K562 (cell line): ENCODE data around the gene HADH. TPM values are rescaled to one million over a fixed set of nuclear protein-coding genes. Genes with fewer than 3 reads are reported as not detected.

Source experiments
- ARHGAP35 ChIP-seq: fragments of 450-650 bp; IDR thresholded peaks from 2 replicates; pipeline ENCODE4 v1.6.1; 2018; ENCODE audit not compliant: partially characterized antibody
- CEBPG ChIP-seq, 3 experiments: fragments of 200-800 bp in 1 of 3; sonication (Bioruptor generic) in 1 of 3; sonication (generic) in 1 of 3; formaldehyde crosslinking in 1 of 3; IDR thresholded peaks in 2 of 3; conservative IDR thresholded peaks in 1 of 3; 2 replicates each; pipeline versions ENCODE4 v1.6.1 to v1.8.0; 2016 to 2022; ENCODE audit warnings: missing compliant biosample characterization in 2 of 3, missing genetic modification characterization in 2 of 3, mild to moderate bottlenecking in 1 of 3, missing genetic modification reagents in 1 of 3
- COPS2 ChIP-seq: fragments of 450-650 bp; conservative IDR thresholded peaks from 2 replicates; pipeline ENCODE4 v1.6.1; 2016; ENCODE audit warnings: mild to moderate bottlenecking, moderate library complexity
- DACH1 ChIP-seq: fragments of 450-650 bp; IDR thresholded peaks from 2 replicates; pipeline ENCODE4 v1.6.1; 2018; ENCODE audit not compliant: partially characterized antibody
- DPF2 ChIP-seq: fragments of 450-650 bp; IDR thresholded peaks from 2 replicates; pipeline ENCODE4 v1.6.1; 2016
- FOSL1 ChIP-seq: fragments of 200-800 bp; sonication (Bioruptor generic); conservative IDR thresholded peaks from 2 replicates; pipeline ENCODE4 v1.6.1; 2016; ENCODE audit warnings: missing genetic modification characterization, missing compliant biosample characterization
- KAT8 ChIP-seq: fragments of 450-650 bp; IDR thresholded peaks from 2 replicates; pipeline ENCODE4 v1.6.1; 2016; ENCODE audit warnings: low read depth, mild to moderate bottlenecking
- KLF16 ChIP-seq: IDR thresholded peaks from 2 replicates; pipeline ENCODE4 v1.6.1; 2016; ENCODE audit warnings: antibody characterized with exemption
- MCM5 ChIP-seq: fragments of 450-650 bp; IDR thresholded peaks from 2 replicates; pipeline ENCODE4 v1.6.1; 2016; ENCODE audit warnings: low read depth
- NCOR1 ChIP-seq: fragments of 450-650 bp; IDR thresholded peaks from 2 replicates; pipeline ENCODE4 v1.6.1; 2016; ENCODE audit warnings: mild to moderate bottlenecking, moderate library complexity
- NR3C1 ChIP-seq: sonication (generic); formaldehyde crosslinking; IDR thresholded peaks from 2 replicates; pipeline ENCODE4 v1.8.1; 2022; ENCODE audit warnings: missing genetic modification reagents
- PURB ChIP-seq: sonication (generic); formaldehyde crosslinking; IDR thresholded peaks from 2 replicates; pipeline ENCODE4 v1.9.0; 2021; ENCODE audit warnings: low read depth, mild to moderate bottlenecking, missing genetic modification reagents
- SMAD4 ChIP-seq: fragments of 250-450 bp; sonication (Bioruptor Pico); conservative IDR thresholded peaks from 2 replicates; pipeline ENCODE4 v1.8.0; 2021; ENCODE audit warnings: inconsistent platforms, mild to moderate bottlenecking, moderate library complexity
- SPI1 ChIP-seq: IDR thresholded peaks from 2 replicates; pipeline ENCODE4 v1.6.1; 2011; ENCODE audit warnings: low read depth, low read length, control low read depth, borderline replicate concordance
- SREBF2 ChIP-seq: sonication (generic); formaldehyde crosslinking; IDR thresholded peaks from 2 replicates; pipeline ENCODE4 v1.4.0; 2020; ENCODE audit warnings: mild to moderate bottlenecking, missing genetic modification reagents
- TBL1XR1 ChIP-seq, 2 experiments: IDR thresholded peaks; 2 replicates each; pipeline ENCODE4 v1.6.1; 2012; ENCODE audit warnings: improper control_type of control experiment in 2 of 2, low read length in 2 of 2, mild to moderate bottlenecking in 1 of 2
- TCF3 ChIP-seq: sonication (generic); formaldehyde crosslinking; IDR thresholded peaks from 2 replicates; pipeline ENCODE4 v1.4.0; 2020; ENCODE audit warnings: mild to moderate bottlenecking, missing genetic modification reagents
- U2AF1 ChIP-seq: fragments of 200-400 bp; formaldehyde crosslinking; optimal IDR thresholded peaks from 2 replicates; pipeline ENCODE3; 2017; ENCODE audit warnings: mild to moderate bottlenecking, low read depth, low read length, moderate library complexity
- polyA plus RNA-seq, 8 experiments: library from polyadenylated mRNA; depleted of rRNA in 4 of 8; stranded (reverse) in 5 of 8; unstranded in 3 of 8; fragments of >200 nt; fragmentation: Nextera tagmentation in 2 of 8; fragmentation: Illumina TruSeq in 1 of 8; extraction: Ambion mirVana in 2 of 8; extraction: Trizol in 1 of 8; gene quantifications; 2 replicates each; pipeline versions ENCODE4 v1.2.1 to v1.2.3, GENCODE V29; 2011 to 2014; ENCODE audit warnings: inconsistent platforms in 1 of 8, missing spikeins in 1 of 8
- total RNA-seq, 7 experiments: library from RNA; depleted of rRNA in 6 of 7; stranded (reverse); fragments of >200 nt in 6 of 7; fragmentation: Illumina TruSeq in 2 of 7; extraction: Trizol in 2 of 7; gene quantifications; 2 replicates each; pipeline versions ENCODE4 v1.2.1 to v1.2.3, GENCODE V29; 2011 to 2021; ENCODE audit warnings: low replicate concordance in 1 of 7
- TF ChIP-seq, protein P1 (sequence below): sonication (generic); formaldehyde crosslinking; IDR thresholded peaks from 2 replicates; pipeline ENCODE4 v1.4.0; 2020; ENCODE audit warnings: mild to moderate bottlenecking, missing genetic modification reagents
- TF ChIP-seq, protein P2 (sequence below): fragments of 450-650 bp; conservative IDR thresholded peaks from 2 replicates; pipeline ENCODE4 v1.6.1; 2016; ENCODE audit warnings: missing genetic modification characterization, low read depth, mild to moderate bottlenecking, control low read depth, missing compliant biosample characterization
- TF ChIP-seq, protein P3 (sequence below), 2 experiments: fragments of 250-450 bp in 1 of 2; fragments of 450-650 bp in 1 of 2; sonication (Bioruptor Pico) in 1 of 2; IDR thresholded peaks; 2 replicates each; pipeline versions ENCODE4 v1.6.1 to v1.8.0; 2016 to 2021; ENCODE audit warnings: mild to moderate bottlenecking in 2 of 2, moderate library complexity in 2 of 2, missing compliant biosample characterization in 1 of 2, missing genetic modification characterization in 1 of 2
- TF ChIP-seq, protein P4 (sequence below): fragments of 250-450 bp; sonication (Bioruptor Pico); IDR thresholded peaks from 2 replicates; pipeline ENCODE4 v1.8.0; 2022; ENCODE audit warnings: inconsistent platforms, mild to moderate bottlenecking, moderate library complexity, borderline replicate concordance
- TF ChIP-seq, protein P5 (sequence below): fragments of 250-450 bp; sonication (Bioruptor Pico); IDR thresholded peaks from 2 replicates; pipeline ENCODE4 v1.8.0; 2021; ENCODE audit warnings: borderline replicate concordance, mild to moderate bottlenecking, moderate library complexity; ENCODE audit not compliant: poor library complexity, severe bottlenecking

Gene HADH
- total and polyA plus RNA-seq, 9 of the 15 experiments (the other 6 are each of a cell fraction or from before 2014, with no cell fraction given) = 9.4 to 73.3 (median 32.8) TPM

DNA sequence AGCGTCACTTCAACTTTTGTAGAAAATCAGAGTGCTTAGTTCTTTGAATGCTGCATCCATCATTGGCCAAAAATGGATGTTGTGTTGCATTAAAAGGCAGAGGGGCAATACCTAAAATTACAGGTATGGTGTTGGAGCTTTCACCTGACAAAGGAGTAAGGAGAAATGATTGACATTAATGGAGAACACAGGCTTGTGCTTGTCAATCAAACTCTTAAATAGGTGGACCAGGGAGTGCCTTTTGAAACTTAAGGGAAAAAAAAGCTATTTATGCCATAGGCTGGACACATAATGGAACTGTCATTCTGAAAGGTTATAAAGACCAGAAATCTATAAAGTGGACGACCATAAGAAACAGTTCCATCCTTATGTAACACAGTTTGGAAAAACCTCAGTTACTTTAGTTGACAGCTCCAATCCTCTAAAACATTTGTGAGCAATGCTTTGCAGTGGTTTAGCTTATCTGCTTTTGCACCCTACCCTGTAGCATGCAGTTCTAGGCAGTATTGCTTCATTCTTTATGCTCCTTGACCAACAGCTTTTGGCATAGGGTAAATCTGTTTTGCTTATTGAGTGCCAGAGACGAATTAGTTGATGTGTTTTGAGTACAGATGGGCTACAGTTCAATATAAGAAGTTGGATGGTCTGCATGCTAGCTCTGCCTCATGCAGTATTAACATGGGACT, 2.4 kb downstream of the HADH start (continued):
- TF ChIP-seq U2AF1 = no peak
- TF ChIP-seq, protein P1, sequence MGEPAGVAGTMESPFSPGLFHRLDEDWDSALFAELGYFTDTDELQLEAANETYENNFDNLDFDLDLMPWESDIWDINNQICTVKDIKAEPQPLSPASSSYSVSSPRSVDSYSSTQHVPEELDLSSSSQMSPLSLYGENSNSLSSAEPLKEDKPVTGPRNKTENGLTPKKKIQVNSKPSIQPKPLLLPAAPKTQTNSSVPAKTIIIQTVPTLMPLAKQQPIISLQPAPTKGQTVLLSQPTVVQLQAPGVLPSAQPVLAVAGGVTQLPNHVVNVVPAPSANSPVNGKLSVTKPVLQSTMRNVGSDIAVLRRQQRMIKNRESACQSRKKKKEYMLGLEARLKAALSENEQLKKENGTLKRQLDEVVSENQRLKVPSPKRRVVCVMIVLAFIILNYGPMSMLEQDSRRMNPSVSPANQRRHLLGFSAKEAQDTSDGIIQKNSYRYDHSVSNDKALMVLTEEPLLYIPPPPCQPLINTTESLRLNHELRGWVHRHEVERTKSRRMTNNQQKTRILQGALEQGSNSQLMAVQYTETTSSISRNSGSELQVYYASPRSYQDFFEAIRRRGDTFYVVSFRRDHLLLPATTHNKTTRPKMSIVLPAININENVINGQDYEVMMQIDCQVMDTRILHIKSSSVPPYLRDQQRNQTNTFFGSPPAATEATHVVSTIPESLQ (CRISPR knock-in tag) = no peak
- 0 out of 2 replicates have a peak, but pooled peaks have one; percentile 32 for TF ChIP-seq KLF16
- TF ChIP-seq FOSL1 (tag) = no peak
- no peak for TF ChIP-seq SPI1
- no peak for TF ChIP-seq KAT8
- TF ChIP-seq CEBPG (CRISPR knock-in tag; IDR thresholded peaks at IDR 0.05) = peak; percentile 91
- TF ChIP-seq CEBPG (tag; conservative IDR thresholded peaks at IDR 0.05 in 1 of 2, IDR thresholded peaks at IDR 0.05 in 1 of 2) = peak; percentile 85 to 90
- 0 out of 4 replicates have a peak, but pooled peaks of 1 of the 2 experiments have one; percentile 34 for TF ChIP-seq TBL1XR1 (IDR thresholded peaks at IDR 0.05; ENCODE audit: low read length in 2 of 2)
- TF ChIP-seq, protein P2, sequence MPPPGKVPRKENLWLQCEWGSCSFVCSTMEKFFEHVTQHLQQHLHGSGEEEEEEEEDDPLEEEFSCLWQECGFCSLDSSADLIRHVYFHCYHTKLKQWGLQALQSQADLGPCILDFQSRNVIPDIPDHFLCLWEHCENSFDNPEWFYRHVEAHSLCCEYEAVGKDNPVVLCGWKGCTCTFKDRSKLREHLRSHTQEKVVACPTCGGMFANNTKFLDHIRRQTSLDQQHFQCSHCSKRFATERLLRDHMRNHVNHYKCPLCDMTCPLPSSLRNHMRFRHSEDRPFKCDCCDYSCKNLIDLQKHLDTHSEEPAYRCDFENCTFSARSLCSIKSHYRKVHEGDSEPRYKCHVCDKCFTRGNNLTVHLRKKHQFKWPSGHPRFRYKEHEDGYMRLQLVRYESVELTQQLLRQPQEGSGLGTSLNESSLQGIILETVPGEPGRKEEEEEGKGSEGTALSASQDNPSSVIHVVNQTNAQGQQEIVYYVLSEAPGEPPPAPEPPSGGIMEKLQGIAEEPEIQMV = no peak
- TF ChIP-seq COPS2 = no peak
- TF ChIP-seq, protein P3, sequence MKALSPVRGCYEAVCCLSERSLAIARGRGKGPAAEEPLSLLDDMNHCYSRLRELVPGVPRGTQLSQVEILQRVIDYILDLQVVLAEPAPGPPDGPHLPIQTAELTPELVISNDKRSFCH (CRISPR knock-in tag; IDR thresholded peaks at IDR 0.05) = no peak
- TF ChIP-seq, protein P3 (tag; IDR thresholded peaks at IDR 0.05) = no peak
- TF ChIP-seq, protein P4, sequence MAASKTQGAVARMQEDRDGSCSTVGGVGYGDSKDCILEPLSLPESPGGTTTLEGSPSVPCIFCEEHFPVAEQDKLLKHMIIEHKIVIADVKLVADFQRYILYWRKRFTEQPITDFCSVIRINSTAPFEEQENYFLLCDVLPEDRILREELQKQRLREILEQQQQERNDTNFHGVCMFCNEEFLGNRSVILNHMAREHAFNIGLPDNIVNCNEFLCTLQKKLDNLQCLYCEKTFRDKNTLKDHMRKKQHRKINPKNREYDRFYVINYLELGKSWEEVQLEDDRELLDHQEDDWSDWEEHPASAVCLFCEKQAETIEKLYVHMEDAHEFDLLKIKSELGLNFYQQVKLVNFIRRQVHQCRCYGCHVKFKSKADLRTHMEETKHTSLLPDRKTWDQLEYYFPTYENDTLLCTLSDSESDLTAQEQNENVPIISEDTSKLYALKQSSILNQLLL (CRISPR knock-in tag) = no peak
- TF ChIP-seq, protein P5, sequence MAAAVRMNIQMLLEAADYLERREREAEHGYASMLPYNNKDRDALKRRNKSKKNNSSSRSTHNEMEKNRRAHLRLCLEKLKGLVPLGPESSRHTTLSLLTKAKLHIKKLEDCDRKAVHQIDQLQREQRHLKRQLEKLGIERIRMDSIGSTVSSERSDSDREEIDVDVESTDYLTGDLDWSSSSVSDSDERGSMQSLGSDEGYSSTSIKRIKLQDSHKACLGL (CRISPR knock-in tag) = no peak
- TF ChIP-seq NCOR1 = peak; percentile 50
- peak; percentile 23; the same call in 1 of the 2 replicates for TF ChIP-seq DPF2
- TF ChIP-seq SREBF2 (CRISPR knock-in tag) = no peak
- TF ChIP-seq PURB (CRISPR knock-in tag) = no peak
- no peak for TF ChIP-seq NR3C1 (CRISPR knock-in tag)
- TF ChIP-seq DACH1 = no peak
- no peak for TF ChIP-seq MCM5
- TF ChIP-seq SMAD4 (CRISPR knock-in tag) = no peak
- no peak for TF ChIP-seq ARHGAP35
- peak; percentile 84 for TF ChIP-seq TCF3 (CRISPR knock-in tag)
